Activated CD4-positive, alpha-beta T cell treated with anti-CD3 and anti-CD28 coated beads, Interleukin-2, amount 50 U/mL, for 16 hours (primary cell): ENCODE measurements around the gene PRICKLE4.
"Not testable (repeated sequence)": the region's sequence is repeated elsewhere in the genome, so short reads cannot be mapped to it uniquely, and the experiment has no call there.

Experiments
- DNase-seq: peaks from one replicate; pipeline ENCODE4 v3.0.0-alpha.2; 2020

Gene PRICKLE4

DNA sequence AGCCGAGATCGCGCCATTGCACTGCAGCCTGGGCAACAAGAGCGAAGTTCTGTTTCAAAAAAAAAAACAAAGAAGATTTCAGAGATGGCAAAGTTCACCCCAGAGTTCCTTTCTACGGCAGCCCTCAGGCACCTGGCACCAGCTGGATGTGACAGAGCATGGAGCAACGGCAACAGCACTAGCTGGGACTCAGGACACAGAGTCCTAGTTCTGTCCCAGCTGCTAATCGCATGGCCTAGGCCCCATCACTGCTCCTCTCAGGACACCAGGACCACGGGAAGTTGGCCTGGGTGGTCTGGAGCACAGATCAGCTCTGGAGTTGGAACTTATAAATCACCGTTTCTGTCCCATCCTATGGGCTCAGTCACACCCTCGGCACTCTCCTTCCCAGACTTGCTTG is 34.5 kb upstream of the PRICKLE4 start:
- no peak for DNase-seq

DNA sequence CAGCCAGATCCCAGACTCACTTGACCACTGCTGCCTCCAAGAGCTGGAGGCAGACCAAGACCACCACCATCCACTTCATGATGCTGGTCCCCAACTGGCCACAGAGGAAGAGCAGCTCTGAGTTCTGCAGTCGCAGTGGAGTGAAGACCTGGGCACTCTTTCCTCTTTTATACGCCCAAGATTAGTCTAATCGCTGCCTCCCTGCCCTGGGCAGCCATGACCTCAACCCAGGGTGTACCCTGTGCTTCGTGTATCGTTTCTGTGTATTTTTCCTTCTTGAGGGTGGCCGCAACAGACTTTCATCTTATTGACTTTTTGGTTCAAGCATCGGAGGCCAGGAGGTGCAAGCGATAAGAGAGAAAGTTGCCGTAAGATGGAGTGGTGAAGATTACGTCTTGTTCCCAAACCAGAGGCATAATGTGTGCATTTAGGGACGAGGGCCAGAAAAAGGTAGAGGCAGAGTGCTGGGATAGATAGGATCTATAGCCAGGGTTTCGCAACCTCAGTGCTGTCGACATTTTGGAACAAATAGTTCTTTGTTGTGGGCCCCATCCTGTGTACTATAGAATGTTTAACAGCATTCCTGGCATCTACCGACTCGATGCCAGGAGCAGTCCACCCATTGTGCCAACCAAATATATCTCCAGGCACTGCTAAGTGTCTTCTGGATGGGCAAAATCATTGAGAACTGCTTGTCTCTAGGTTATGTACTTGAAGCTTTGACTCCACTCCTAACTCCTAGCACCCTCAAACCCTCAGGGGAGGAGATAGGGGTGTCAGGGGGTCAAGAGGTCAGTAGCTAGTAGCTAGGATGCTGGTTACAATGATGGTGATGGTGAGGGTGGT is 33.1 kb upstream of the PRICKLE4 start, which contains the start of gene PGC:
Gene PGC (minus strand): TSS at position 142 of the 846 bp plus-strand sequence. CDS start 63 bp downstream, at position 79.
- DNase-seq: no peak

DNA sequence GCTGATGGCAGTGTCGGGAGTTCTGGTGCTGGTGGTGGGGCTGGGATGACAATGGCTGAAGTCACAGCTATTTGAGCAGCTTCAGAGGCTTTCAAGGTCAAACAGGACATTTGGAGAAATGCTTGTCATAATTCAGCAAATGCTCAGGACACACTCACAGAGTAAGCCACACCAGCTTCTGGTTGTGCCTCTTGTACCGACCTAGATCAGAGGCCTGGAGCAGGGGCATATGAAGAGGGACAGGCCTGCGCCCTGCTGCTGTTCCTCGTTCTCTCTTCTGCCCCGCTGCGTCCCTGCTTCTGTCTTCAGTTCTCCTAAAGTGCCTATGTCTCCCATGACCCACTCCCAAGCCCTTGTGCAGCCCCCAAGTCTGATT is 32.5 kb upstream of the PRICKLE4 start:
- DNase-seq: no peak

DNA sequence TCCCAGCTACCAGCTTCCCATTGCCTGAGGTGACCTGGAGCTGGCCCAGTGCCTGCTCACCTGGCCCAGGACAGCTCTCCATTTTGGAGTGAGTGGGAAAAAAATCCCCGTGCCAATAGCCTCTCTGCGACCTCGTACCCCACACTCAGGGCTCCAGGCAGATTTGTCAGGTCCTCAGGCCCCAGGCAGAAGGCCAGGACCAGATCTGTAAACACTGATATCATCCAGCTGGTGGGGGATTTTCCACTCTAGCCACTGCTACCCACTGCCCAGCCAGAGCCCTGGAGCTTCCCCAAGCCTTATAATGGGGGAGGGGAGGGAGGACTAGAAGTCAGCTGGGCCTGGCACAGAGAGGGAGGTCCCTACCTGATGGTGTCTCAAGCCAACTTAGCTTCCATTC is 32.0 kb upstream of the PRICKLE4 start:
- DNase-seq: no peak

DNA sequence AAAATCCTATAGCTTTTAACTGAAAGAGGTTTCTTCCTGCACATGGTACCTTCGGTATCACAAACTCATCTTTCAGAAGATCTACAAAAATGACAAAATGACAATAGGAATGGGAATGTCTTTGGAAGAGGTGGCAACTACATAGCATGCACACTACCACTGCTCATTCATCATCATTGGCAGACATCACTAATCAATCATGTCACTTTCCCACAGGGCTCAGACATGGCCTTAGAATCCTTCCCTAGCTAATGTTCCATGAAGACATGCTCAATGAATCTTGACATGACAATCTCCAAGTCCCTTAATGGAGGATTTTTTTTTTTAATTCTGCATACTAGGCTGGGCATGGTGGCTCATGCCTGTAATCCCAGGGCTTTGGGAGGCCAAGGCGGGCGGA is 30.2 kb upstream of the PRICKLE4 start:
- no peak for DNase-seq

DNA sequence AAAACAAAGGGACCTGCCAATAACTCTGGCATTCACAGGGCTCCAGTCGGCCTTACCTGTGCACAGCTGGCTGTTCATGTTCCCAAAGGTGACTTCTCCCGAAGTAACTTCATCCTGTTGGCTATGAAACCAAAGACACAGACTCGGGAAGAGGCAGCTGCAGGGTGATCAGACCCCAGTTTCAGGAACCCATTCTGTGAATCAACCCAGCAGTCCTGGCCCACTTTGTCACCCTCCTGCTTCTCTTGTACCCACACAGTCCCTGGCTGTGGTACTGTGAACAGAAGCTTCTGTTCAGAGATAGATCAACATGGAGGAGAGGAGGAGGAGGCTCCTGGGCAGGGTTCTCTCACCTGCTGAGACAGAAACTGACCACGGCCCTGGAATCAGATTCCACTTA is 24.7 kb upstream of the PRICKLE4 start:
- no peak for DNase-seq

DNA sequence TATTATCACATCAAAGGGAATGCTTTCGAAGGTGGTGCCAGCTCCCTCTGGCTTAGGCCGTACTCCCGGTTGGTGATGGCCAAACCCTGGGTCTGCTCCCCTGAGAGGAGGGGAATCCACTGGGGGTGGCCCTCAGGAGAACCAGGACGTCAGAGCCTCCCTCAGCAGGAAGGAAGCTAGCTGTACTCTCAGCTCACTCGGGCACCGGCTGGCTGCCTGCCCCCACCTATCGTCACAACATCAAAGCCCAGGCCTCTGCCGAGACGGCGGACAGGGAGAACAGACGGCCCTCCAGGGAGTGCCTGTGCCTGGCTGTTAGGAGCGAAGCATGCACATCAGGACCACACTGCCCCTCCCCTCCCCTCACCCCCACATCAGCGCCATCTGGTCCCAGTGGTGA is 24.2 kb upstream of the PRICKLE4 start:
- no peak for DNase-seq

DNA sequence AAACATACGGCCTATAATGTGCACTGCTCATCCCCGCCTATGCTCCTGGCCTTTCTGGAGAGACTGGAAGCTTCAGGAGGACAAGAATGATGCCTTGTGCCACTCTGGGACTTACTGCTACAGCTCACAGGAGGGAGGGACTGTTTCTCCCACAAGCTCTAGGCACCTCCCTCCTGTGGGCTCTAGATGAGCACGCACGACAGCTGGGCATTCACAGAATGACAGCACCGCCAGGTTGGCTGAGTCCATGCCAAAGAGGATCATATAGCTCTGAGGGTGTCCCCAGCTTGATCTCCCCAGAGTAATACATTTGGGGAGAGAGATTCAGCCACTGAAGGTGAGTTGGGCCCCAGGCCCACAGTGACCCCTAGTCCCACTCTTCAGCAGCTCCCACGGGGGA is 23.3 kb upstream of the PRICKLE4 start:
- no peak for DNase-seq

DNA sequence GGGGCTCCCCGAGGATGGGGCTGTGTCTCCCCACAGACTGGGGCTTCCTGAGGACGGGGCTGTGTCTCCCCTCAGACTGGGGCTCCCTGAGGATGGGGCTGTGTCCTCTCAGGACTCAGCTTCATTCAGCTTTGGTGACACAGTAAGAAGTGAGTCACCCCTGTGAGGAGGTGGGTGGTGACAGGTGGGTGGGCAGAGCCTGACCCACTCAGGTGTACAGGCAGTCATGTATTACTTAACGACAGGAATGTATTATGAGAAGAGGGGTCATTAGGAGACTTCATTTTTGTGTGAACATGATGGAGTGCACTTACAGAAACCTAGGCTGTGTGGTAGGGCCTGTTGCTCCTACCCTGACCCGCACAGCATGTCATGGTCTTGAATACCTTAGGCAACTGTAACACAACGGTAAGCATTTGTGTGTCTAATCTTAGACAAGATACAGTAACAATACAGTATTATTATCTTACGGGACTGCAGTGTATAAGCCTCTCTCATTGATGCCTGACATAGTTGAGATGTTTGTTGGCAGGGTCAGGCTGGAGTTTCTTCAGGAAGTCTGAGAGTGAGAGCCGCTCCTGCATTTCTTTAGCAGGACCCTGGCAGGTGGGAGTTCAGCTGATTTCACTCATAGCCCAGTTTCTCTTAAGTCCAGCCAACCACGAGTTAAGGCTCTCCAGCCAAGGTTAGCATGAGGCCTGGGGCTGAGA is 22.5 kb upstream of the PRICKLE4 start:
- DNase-seq: no peak

DNA sequence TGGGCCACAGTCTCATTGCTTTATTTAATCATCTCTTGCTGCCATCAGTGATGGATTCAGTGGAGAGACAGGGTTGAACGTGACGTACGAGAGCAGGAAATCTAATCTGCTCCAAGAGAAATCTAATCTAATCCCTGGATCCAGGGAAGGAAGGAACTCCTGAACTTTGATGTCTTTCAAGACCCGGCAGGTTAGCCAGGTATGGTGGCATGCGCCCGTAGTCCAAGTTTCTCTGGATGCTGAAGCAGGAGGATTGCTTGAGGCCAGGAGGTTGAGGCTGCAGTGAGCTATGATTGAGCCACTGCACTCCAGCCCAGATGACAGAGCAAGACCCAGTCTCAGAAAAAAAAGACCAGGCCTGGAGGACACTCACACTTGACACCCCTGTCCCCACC is 21.9 kb upstream of the PRICKLE4 start:
- DNase-seq: no peak

DNA sequence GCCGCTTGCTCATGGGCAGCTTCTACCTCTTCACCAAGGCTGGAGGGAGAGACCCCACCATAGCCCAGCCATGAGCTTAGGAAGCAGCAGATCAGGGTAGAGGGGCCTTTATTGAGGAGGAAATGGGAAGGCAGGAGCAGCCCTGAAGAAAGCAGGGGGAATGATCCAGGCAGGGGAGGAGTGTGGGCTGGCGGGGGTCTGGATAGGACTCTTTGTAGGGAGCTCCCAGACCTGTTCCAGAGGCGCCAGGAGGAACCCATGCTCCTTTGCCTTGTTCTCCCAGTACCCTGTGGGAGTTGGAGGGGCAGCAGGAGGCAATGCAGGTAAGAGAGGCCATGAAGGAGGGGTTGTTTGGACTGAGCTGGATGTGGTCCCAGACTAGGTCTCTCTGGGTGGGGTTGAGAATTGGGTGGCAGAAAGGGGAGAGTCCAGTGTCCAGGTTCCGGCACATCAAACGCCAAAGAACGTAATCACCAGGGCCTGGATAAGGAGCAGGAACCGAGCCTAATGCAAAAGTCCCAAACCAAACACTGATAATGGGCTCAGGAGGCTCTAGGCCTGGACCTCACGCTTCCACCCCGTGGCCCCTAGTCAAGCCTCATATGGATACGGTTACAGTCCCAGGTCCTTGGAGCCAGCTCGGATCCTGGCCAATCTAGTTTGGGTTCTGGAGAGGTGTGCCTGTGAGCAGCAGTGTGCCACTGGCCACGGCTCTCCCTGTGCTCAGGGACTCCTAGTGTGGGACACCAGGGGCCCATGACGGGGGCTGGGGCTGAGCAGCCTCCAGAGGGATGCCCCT is 21.3 kb upstream of the PRICKLE4 start:
- no peak for DNase-seq

DNA sequence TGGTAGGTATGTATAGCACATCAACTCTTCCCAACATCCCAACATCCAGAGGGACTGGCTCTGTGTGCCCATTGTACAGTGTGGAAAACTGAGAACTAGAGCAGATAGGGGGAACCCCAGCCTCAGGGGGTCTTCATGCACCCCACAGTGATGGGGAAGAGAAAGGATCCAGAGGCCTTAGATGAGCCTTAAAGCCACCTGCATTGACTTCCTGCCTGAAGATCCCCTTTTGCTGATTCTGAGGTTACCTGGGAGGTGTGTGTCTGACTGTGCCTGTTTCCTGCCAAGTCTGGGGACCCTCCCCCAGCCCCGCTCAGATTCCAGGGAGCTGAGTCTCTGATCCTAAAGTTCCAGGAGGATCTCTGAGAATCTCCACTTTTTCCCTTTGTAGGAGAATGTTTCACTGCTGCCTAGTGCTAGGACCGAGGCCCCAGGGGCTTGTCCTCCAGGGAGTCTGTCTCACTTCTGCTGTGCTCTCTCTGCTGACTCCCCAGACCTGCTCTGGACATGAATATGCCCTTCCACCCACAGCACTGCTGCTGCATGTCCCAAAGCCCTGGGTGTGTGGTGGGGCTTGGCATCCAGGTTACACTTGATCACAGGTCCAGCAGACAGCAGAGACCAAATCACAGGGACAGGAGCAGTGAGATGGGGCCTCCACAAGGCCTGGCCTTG is 20.5 kb upstream of the PRICKLE4 start:
- no peak for DNase-seq

DNA sequence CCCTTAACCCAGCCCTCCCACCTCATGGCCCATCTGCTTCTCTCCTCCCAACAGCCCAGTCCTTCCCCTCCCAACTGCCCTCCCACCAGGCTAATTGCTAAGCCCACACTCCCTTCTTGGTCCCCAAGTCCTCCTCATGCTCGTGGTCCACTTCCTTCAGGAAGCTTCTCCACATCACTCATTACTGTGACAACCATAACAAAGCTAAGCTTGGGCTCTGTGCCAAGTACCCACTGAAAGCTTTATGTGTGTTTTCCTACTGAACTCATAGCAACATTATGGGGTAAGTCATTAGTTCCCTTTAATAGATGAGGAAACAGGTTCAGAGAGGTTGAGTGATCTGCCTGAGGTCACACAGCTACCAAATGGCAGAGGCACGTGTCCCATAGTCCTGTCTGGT is 17.1 kb upstream of the PRICKLE4 start:
- no peak for DNase-seq

DNA sequence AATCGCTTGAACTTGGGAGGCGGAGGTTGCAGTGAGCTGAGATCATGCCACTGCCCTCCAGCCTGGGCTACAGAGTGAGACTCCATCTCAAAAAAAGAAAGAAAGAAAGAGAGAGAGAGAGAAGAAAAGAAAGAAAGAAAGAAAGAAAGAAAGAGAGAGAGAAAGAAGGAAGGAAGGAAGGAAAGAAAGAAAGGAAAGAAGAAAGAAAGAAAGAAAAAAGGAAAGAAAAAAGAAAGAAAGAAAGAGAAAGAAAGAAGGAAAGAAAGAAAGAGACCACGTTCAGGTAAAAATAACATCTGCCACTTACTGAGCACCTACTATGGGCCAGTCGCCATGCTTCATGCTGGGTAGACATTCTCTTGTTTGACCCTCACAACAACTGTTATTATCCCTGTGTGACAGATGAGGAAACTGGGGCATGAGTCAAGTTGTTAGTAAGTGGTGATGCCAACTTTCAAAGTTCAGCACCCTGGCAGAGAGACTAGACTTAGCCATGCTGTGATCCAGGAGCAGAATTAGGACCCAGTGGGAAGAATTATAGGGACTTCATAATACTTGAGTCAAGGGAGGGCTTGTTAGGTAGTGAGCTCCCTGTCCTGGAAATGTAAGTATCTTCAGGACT is 14.4 kb upstream of the PRICKLE4 start:
- DNase-seq: not testable (repeated sequence)

DNA sequence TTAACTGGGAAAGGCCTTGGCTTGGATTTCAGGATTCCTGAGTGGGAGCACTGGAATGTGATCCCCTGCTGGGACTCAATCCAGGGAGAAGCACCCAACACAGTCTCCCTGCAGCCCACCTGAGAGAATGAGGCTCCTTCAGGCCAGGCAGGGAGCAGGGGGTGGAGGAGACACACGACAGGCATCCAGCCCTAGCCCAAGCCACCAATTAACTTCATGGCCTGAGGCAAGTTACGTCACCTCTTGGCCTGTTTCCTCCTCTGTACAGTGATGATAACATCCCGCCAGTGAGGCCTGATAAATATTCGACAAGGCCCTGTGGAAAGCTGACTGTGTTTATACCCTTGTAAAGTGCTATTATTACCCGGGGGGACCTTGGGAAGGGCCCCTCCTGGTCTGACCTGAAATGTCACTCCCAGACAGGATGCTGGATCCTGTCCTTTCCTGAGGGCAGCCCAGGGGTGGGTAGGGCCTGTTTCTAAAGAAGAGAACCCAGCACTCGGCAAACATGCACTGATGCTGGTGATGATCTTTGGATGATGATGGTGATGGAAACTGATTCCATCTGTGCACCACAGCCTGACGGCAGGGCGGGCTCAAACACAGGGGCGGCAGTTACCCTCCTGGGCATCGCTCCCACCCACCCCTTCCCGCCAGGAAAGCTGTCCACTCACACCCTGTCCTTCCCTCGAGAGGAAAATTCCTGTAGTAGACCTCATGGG is 13.3 kb upstream of the PRICKLE4 start:
- no peak for DNase-seq

DNA sequence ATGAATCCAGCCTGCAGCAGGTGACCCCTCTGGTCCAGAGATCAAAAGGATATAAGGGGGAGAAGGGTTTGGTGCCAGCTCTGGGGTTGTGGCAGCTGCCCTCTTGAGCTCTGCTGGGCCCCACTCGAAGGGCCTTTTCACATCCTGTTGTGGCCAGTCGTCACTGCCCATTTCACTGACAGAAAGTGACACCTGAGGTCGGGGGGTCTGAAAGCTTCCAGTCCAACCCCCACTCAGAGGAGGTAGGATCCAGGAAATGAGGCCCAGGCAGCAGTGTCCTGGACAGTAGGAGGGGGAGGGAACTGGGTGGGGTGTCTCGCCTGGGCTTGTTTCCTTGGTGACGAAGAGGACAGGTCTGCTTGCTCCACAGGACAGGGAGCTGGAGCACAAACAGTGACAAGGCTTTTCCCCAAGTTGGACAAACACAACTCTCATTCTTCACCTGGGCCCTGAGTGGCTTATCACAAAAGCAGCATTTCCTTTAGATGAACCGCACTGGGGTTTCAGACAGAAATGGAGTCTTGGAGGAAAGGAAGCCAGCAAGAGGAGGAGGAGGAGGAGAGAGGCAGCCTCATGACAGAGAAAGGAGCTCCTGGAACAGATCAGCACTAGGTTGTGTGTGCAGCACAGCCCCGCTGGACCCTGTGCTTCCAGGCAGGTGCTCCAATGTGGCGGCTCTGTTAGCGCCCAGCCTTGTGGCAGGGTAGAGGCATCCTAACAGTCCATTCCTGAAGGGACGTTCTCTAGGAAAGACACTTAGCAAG is 11.9 kb upstream of the PRICKLE4 start:
- no peak for DNase-seq

DNA sequence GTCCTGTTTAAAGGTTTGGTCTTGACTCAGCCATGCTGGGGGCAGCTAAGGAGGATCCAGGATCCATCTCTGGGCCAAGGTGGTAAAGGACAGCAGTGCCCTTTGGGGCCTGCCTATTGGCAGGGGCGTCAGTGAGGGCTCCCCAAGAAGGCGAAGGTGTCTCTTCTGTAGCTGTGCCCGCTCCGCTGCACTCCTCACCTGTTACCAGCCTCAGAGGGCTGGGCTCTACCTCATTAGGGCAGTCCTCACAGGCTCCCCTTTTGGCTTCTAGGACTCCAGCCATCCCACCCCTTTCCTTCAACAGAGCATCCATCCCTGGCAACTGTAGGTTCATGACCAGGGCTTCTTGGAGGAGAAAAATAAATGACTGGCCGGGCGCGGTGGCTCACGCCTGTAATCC is 11.2 kb upstream of the PRICKLE4 start:
- DNase-seq: no peak

DNA sequence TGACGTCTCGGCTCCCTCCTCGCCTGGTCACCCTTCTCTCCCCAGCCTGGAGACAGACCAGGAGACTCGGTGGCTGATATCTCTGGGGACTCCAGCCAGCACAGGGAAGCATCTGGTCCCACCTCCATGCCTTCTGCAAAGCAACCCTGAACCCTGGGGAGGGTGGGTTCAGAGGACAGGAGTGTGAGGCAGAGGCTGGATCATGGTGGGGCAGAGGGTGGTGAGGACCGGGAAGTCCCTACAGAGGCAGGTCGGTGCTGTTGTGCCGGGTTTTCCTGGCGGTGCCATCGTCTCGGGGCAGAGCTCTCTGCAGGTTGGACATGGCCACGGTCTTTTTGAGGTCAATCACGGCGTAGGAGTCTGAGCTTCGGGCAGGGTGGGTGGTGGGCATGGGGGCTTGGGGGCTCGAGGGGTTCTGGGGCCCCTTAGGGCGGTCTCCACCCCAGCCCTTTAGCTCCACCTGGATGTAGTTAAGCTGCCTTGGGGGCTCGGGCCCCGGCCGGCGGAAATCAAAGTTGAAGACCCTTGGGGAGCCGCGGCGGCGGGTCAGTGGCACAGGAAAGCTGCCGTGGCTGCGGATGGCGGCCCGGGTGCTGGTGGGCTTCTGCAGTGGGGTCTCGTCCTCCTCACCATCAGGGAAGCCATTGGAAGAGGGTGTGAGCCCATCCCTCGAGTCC is 10.1 kb upstream of the PRICKLE4 start:
- DNase-seq: no peak

DNA sequence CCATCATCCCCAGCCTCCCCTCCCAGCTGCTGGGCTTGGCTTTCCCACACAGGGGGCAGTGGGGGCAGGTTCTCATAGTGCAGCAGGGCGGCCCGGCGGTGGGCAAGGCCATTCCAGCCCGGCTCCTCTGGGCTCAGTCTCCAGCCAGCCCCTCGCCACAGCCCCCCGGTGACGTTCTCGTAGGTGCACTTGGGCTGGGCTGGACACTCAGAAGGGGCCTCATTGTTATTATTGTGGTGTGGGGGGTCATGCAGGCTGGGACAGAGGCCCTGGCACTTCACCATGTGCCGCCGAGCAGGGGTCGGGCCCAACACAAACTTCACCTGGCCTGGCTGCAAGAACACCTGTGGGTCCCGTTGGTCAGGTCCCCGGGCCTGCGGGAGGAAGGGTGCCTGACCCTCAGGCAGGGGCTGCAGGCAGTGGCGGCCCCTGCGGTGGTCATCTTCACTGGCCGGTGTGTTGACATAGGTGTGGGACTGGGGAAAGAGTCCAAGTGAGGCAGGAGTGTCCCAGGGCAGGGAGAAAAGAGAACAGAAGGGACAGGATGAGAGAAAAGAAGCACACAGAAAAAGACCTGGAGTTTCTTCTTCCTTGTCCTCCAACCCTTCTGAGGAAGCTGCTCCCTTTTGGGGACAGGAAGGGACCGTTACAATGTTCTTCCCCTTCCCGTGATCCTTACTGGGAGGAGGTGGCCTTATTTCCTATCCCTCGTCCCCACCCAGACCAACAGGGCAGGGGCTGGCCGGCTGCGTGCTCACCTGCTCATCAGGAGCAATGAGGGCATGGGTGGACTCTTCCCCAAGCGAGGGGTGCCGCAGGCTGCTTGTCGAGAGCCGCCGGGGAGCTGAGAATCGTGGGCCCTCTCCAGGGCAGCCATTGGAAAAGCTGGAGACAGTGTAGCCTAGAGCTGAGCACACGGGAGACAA is 9.3 kb upstream of the PRICKLE4 start:
- no peak for DNase-seq
